Germinal center (tissue), 1 donor: Measurements from ENCODE around the gene SPDYC.
A peak's percentile ranks its signal among the peaks of the same experiment; 100 is the strongest.

Source experiments
- DNase-seq: peaks from one replicate; pipeline ENCODE4 v3.0.0; 2012; ENCODE audit warnings: mixed read lengths, low spot score

SPDYC gene, protein sequence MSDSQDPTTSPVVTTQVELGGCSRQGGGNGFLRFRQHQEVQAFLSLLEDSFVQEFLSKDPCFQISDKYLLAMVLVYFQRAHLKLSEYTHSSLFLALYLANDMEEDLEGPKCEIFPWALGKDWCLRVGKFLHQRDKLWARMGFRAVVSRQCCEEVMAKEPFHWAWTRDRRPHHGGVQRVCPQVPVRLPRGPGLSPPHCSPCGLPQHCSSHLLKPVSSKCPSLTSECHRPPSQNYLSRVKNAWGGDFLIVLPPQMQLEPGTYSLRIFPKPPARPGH

DNA sequence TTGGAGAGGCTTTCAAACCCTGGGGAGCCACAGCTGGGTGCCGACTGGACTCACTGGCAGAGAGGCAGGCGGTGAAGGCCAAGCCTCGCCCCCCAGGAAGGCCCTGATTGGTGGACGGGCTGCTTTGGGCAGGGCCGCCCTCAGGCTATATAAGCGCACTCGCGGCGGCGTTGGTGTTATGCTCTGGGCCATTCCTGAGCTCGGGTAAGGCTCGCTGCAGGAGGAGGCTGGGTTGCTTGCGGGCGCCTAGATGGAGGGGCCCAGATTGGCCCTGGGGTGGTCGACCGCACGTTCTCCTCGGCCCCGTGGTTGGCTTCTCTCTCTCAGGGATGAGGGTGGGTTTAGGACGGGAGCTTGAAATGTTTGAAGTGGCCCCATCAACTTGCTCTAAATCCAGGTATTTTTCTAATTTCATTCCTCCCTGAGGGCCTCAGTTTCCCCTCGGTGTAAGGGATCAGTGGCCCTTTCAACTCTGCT, at the start of gene SPDYC:
TSS of gene SPDYC (plus strand) at position 176 of the 477 bp plus-strand sequence. CDS start 1,125 bp downstream, outside the sequence.
- no peak for DNase-seq

DNA sequence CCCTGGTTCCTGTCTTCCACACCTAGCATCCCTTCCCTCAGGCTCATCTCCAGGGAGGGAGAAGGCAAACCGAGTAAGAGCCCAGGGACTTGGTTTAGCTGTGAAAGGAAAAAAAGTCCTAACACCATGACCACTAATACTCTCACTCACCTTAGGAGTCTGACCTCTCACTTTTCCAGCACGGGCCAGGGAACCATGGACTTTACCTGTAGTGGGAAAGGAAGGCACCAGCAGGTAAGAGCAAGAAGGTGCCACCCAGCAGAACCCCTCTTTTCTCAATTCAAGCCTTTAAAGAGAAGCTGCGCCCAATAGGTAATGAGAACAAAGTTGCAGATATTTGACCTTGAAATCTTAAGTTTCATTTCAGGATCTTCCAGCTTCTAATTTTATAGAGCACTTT, 49.2 kb upstream of the SPDYC start:
- no peak for DNase-seq

DNA sequence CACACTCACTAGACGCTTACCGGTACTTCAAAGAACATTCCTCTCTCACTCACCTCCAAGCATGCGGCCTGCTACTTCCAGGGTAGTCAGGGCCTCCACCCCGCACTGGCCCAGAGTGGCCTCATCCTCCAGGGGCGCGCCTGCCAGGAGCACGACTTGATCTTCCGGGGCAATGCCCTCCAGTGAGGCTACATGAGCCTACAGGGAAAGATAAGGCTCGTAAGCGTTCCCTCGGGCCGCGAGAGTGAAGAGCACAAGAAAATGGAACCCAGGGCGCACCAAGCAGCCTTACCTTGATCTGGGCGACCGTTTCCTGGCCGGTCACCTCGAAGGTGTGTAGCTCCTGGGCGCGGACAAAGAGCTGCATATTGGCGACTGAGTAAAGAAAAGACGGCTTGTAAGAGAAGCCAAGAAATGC, 48.6 kb upstream of the SPDYC start:
- DNase-seq = no peak

DNA sequence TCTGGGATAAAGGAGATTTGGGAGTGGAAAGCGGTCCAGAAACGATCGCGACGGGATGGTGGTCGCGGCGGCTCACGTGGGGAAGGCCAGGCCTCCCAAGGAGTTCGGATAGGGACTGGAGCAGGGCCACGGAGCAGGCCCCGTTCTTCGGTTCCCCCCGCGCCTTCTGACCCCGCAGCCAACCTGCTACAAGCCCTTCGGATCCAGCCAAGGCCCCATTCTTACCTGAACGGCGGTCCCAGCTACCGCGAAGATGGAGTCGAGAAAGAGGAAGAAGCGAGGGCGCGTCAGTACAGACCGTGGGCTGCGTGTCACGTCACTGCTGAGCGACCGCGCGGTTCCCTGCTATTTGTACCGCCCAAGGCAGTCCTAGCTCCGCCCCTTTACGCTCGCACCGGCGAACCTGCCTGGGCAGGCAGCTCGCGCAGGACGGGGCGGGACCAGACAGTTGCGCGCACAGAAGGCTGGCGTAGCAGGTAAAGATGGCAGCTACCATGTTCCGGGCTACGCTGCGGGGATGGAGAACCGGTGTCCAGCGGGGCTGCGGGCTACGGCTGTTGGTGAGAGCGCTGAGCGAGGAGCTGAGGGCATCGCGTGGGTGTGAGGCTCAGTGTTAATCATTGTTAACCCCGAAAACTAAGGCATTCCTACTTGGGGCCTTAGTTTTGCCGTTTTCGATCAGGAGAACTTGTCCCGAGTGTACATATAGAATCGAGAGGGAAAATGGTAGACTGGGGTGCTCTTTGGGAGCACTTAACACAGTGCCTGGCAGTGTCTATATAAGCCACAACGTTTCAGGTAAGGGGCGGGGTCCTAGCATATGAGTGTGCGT, 48.0 kb upstream of the SPDYC start, which contains the start of the genes FAU and MRPL49:
TSS of gene FAU (minus strand) at position 270 of the 832 bp plus-strand sequence. CDS start 321 bp downstream, outside the sequence.
TSS of gene MRPL49 (plus strand) at position 457 of the 832 bp plus-strand sequence. CDS start at position 483, 26 bp downstream.
- DNase-seq = peak; percentile 94

DNA sequence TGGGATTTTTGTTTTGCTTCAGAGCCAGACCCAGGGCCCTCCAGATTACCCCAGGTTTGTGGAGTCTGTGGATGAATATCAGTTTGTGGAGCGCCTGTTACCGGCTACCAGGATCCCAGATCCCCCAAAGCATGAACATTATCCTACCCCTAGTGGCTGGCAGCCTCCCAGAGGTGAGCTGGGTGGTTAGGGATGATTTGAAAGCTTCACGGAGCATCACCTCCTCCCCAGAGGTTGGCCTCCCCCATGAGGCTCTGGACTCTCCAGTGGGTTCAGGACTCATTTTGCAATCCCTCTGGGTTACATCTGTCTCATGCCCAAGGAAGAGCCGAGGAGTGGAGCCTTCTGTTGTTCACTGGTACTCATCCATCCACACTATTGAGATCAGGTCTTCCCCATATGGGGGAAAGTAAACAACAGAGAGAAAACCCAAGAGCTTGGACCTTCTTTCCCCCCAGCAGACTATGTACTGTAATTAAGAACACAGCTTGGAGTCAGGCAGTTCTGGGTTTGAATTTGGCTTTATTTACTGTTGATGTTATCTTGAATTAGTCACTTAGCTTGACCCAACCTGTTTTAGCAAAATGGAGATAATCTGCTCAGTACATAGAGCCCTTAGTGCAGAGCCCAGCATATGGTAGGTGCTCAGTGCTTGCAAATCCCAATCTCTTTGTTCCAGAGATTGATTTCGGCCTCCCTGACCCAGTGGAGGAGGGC, 45.4 kb upstream of the SPDYC start:
- DNase-seq = no peak

DNA sequence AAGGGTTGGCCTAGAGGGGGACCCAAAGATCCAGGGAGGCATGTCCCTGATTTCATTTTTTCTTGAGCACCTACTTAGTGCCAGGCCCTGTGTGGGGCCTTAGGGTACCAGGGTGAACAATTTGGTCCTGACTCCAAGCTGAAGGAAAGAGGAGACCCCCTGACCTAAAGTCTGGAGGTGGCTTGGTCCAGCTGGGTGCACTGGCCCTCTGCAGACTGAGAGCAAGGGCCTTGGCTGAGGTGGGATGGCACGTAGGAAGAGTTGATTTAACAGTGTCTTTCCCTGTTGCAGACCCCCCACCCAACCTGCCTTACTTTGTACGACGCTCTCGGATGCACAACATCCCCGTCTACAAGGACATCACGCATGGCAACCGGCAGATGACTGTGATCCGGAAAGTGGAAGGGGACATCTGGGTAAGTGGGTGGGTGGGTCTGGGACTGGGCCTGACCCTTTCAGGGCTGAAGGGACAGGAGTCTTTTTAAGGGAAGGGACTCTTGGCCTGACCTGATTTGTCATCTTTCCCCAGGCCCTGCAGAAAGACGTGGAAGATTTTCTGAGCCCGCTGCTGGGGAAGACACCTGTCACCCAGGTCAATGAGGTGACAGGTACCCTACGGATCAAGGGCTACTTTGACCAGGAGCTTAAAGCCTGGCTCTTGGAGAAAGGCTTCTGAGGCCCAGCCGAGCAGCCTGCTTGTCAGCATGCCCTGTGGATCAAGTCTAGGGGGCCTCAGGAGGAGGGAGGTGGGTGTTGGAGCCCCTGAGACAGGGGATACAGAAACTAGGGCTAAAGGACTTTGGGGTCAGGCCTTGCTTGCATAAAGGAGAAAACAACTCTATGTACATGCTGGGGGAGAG, 44.6 kb upstream of the SPDYC start:
- no peak for DNase-seq

DNA sequence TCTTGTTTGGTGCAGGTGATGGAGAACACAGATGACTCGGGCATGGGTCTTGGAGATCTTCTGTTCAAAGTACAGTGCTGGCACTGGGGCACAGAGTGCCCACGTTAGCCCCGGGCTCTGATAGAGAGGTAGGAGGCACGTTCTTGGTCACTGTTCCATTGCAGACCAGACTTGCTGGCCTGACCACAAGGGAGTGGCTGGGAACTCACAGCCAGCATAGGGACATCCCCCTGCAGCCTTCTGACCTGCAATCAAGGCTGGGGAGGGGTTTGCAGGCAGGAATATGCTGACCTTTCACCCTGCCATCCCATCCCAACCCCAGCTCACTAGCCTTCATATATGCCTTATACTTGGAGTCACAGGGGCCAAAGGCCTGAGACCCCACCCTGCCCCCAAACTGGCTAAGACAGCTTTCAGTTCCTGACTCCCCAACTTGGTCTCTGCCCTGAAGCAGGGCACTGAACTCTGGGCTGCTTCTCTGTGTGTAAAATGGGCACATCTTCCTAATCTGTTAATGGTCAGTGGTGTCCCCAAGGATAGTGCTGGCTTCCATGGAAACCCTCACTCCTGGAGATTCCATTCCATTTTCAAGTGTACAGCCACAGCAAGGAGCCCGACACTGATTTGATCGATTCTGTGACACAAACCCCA, 43.3 kb upstream of the SPDYC start:
- DNase-seq = no peak

DNA sequence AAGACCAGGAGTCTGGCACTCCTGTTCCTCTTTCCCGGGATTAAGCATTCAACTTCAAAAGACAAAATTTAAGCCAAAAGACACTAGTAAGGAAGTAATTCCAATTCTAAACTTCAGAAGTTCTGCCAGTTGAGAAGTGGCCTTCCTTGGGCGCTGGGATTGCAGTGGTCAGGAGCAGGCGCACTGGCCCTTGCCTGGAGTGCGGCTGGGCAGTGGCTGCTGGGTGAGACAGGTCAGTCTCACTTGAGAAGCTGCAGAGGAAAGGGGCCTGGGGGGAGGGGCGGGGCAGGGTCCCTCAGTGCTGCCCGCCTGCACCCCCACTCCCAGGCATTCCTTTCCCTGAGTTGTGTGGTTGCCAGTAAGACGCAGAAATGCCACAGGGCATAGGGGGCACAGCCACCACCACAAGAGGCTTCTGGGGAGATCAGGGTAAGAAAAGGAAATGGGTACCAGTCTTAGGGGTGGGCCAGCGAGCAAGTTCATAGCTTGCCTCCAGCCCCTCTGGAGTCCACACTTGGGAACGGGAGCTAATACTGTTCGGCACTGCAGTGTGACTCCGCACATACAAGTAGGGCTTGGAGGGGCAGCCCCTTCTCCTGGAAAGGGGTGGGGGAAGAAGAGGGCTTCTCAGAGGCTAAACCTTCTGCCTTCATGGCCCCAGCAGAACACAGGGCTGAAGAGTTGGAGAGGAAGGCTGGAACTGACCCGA, 42.4 kb upstream of the SPDYC start:
- no peak for DNase-seq

DNA sequence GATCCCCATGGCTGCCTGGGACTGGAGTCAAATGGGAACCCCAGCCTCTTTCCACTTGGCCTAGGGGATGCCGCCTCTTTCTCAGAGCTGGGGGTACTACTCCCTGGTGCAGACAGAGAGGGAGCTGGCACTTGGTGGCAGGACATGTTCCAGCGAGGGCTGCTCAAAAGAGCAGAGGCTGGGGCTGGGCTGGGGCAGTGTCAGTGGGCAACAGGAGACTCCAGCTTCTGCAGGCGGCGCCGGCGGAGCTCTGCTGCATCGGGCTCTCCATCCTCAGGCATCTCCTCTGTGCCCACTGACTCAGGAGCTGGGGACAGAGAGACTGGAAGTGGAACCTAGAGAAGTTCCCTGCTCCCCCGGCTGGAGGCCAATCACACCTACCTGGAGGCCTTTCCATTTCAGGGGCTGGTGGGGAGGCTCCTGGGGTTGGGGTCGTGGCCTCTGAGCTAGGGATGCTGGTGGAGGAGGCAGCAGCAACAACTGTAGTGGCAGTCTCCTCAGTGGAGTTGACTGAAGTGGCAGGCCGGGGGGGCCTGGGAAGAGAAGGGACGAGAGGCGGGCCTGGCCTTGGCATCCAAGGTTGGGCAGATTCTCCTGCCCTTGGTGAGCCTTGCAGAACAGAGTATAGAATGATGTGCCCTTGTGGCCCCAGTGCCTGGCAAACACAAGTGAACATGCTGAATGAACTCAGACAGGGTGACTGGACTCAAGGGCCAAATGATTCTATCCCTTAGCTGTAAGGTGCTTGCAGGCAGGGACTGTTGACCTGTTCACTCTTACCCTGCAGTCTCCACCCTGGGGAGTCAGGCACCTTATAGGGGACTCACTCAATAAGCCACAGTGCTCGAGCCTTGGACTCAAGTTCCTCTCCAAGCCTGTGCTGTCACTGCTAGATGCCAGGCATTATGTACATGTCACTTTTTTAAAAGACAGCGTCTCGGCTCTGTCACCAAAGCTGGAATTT, 41.6 kb upstream of the SPDYC start:
- DNase-seq = no peak

DNA sequence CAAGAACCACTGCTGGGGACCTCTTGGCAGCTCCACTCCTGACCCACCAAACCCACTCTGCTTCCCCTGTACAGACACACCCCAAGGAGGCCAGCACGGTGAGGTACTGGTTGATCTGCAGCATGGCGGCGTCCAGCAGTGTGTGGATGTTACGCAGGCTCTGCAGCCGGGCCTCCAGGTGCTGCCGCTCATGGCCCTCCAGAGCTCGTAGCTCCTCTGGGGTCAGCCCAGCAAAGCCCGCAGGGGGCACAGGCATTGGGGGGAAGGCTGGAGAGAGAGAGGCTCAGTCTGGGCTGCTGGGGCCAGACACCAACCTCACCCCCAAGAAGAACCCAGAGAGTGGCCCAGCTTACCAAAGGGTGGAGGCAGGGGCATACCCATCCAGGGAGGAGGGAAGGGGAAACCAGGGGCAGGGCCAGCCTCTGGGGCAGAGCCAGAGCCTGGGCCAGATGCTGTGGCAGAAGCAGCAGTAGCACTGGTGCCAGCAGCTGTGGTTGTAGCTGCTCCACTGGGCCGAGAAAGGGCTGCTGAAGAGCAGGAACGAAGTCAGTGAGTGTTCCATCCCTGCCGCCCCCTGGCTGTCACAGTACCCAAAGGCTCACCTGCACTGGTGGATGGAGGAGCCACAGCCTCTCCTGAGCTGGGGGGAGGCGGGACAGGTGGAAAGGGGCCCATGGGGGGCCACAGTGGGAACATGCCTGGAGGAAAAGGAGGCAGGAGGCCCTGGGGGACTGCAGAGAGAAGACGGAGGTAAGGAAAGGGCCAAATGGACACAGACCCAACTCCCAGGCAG, 40.2 kb upstream of the SPDYC start:
- no peak for DNase-seq

DNA sequence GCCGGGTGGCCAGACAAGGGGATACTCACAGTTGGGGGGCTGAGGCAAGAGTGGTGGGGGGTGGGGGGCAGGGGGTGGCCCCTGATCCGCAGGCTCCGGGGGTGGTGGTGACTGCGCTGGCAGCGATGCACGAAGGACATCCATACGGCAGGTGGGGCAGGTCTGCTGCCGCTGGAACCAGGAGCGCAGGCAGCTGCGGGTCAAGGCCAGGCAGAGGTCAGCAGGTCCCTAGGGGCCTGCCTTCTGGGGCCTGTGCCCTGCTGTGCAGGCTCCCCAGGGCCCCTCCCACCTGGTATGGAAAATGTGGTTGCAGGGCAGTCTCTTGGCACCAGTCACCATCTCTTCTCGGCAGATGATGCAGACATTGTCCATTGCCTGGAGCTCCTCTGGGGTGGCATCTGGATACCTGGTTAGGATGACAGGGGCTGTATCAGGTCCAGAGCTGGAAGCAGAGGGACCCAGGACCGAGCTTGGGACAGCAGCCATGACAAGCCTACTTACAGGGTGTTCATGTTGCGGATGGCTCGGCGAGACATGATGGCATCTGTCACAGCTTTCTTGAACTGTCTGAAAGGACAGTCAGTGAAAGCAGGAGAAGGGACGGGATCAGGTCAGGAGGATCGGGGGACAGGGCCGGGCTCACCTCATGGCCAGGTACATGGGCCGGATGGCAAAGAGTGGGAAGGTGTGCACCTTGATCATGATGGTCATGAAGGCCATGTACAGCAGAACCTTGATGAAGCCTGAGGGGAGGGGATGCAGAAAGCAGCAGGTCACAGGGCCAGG, 39.2 kb upstream of the SPDYC start:
- no peak for DNase-seq

DNA sequence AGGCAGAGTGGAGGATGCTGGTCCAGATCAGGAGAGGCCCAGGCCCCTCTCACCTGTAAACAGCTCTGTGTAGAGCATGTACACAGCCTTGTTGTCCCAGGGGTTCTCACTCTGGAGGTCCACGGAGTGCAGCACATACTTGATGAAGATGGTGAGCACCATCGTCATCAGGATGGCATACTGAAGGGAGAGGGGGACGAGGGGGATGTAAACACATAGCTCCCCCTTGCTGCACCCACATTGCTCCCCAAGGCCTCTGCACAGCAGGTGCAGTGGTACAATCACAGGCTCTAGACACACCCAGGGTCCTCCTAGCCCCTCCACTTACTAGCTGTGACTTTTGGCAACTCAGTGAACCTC, 38.6 kb upstream of the SPDYC start:
- no peak for DNase-seq

DNA sequence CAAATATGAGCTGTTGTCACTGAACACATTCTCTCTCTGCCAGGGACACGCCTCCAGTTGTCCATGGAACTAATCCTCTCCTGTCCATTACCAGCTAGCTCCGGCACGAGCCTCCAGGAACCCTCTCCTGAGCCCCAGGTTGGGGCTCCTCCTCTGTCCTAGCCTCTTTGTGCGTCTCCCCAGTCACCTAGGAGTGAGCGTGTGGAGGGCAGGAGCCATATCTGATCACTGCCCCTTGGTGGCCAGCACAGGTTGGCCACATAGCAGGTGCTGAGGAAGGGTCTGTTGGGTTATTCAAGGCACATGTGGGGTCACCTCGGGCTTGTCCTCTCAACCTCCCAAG, 38.2 kb upstream of the SPDYC start:
- DNase-seq = no peak

DNA sequence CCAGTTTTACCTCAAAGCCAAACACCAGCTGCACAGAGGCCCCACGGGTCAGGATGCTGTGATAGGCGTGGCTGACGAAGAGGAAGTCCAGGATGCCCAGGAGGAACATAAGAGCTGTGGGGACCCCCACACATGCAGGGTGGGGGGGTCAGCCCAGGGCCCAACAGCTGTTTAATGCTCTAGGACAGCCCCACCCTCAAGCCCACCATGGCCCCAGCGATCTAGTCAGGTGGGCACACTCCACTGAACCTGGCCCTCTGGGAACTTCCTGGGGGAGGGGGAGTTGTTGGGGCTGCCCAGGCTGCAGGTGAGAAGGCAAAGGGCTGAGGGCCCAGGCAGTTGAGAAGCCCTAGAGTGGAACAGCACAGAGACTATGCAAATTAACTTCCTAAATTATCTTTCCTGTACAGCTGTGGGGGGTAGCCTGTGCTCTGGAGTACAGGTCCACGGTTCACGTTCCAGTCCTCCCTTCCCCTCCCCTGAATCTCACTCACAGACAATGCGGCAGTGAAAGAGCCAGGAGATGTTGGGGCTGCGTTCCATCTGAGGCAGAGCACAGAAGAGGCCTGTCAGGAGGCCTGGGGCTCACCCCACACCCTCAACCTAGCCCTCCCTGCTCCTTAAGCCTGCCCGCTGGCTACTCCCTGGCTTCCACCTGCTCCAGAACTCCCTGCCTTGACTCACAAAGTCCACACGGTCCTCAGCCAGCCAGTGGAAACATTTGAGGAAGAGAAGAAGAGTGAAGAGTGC, 37.6 kb upstream of the SPDYC start:
- DNase-seq = peak; percentile 84

DNA sequence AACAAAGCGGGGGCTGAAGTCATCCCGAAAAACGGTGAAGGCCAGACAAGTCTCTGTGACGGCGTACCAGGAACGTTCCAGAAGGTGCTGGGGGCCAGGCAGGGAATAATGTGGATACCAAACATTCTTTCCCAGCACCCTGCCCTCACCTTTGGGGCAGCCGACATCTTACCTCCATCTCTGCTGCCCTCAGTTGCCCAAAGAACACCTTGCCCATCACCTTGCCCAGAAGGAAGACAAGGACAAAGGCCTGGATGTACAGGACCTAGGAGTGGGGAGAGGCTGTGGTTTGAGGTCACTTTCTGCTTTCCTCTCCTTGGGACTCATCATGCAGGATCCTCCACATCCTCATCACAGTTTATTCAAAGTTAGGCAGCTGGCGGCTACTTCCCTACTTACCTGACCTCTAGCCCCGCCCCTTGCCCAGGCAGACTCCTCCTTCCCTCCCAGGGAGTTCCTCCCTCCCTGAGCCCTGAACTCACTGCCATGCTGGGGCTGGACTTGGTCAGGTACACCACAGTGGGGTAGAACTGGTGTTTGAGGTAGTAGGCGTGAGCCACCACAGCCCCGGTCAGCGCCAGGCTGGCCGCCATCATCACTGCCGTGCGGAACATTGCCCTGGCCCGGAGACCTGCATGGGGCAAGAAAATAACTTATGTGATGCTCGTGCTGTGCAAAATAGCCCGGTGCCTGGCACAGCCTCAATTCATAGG, 36.9 kb upstream of the SPDYC start:
- peak; percentile 84 for DNase-seq

DNA sequence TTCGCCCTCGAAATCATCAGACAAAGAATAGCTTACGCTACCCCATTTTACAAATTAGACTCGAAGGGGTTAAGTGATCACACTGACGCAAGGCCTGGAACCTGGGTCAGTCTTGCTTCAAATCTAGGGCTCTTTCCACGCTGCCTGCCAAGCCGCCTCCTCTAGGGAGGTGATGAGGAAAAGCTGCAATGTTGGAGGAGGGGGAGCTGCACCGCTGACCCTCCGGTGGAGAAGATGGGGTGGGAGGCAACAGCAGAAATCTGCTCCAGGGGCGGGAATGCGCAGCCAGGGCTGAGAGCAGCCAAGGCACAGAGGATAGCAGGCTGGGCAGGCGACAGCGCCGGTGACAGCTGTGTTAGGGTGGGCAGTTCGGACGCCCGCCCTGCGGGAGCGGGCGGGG, 36.3 kb upstream of the SPDYC start:
- no peak for DNase-seq
